ENCODE data around the gene POU2AF1. TPM values are rescaled to one million over a fixed set of nuclear protein-coding genes. Genes with fewer than 3 reads are reported as not detected.

The POU2AF1 gene
- total and polyA plus RNA-seq, 4 donors = 2.0 to 6.9 (median 4.5) TPM

GRCh38 chr11:111414936-111415335 lies 35.9 kb upstream of the POU2AF1 start:
- no peak overlapping the region for H3K4me3 ChIP-seq
- no peak overlapping the region for H3K9ac ChIP-seq (ENCODE audit: insufficient read depth in 1 of 2, low read length in 2 of 2)
- H3K4me1 ChIP-seq (ENCODE audit: control insufficient read depth in 5 of 5, insufficient read depth in 5 of 5, low read length in 5 of 5) = peaks cover 0 to 18% (median 11%) of the 10 kb centered on the region in 5 donors
- 92 to 95% methylated on average over 3 of the region's 3 CpGs for WGBS, 2 donors
- ATAC-seq (ENCODE audit: insufficient read depth, low FRiP score) = no peak
- no peaks in the 10 kb centered on the region for H3K9me3 ChIP-seq (ENCODE audit: control insufficient read depth in 4 of 4, insufficient read depth in 3 of 4, low read length in 3 of 4)
- H3K36me3 ChIP-seq (ENCODE audit: control insufficient read depth in 4 of 4, insufficient read depth in 4 of 4, low read length in 4 of 4) = no peaks in the 10 kb centered on the region
- no peak overlapping the region for H3K27ac ChIP-seq (ENCODE audit: low read depth in 1 of 2, low read length in 1 of 2)
- H3K27me3 ChIP-seq (ENCODE audit: control insufficient read depth in 3 of 3, insufficient read depth in 3 of 3, low read length in 2 of 3) = no peaks in the 10 kb centered on the region
- no peak for DNase-seq
- no peak for TF ChIP-seq CTCF (IDR thresholded peaks at IDR 0.05; ENCODE audit: control extremely low read depth, extremely low read depth)

- DNase-seq (no peak), ATAC-seq (ENCODE audit: insufficient read depth, low FRiP score) (no peak)
These were observed 35.3 kb upstream of the POU2AF1 start for GRCh38 chr11:111414267-111414931.

GRCh38 chr11:111413849-111414248 lies 34.8 kb upstream of the POU2AF1 start:
- WGBS, 2 donors = 89 to 95% methylated on average over 7 of the region's 7 CpGs
- TF ChIP-seq CTCF (IDR thresholded peaks at IDR 0.05; ENCODE audit: control extremely low read depth, extremely low read depth) = no peak
- DNase-seq (no peak), ATAC-seq (ENCODE audit: insufficient read depth, low FRiP score) (no peak)
- no peaks in the 10 kb centered on the region for H3K36me3 ChIP-seq (ENCODE audit: control insufficient read depth in 4 of 4, insufficient read depth in 4 of 4, low read length in 4 of 4)
- H3K9ac ChIP-seq (ENCODE audit: insufficient read depth in 1 of 2, low read length in 2 of 2) = no peak overlapping the region
- no peaks in the 10 kb centered on the region for H3K27me3 ChIP-seq (ENCODE audit: control insufficient read depth in 3 of 3, insufficient read depth in 3 of 3, low read length in 2 of 3)
- H3K4me3 ChIP-seq = no peak overlapping the region
- H3K4me1 ChIP-seq (ENCODE audit: control insufficient read depth in 5 of 5, insufficient read depth in 5 of 5, low read length in 5 of 5) = peaks cover 0 to 14% (median 9%) of the 10 kb centered on the region in 5 donors
- no peaks in the 10 kb centered on the region for H3K9me3 ChIP-seq (ENCODE audit: control insufficient read depth in 4 of 4, insufficient read depth in 3 of 4, low read length in 3 of 4)
- H3K27ac ChIP-seq (ENCODE audit: low read depth in 1 of 2, low read length in 1 of 2) = no peak overlapping the region

More at GRCh38 chr11:111414267-111414931, 35.3 kb upstream of the POU2AF1 start:
- TF ChIP-seq CTCF (IDR thresholded peaks at IDR 0.05; ENCODE audit: control extremely low read depth, extremely low read depth) = no peak
- no peak overlapping the region for H3K9ac ChIP-seq (ENCODE audit: insufficient read depth in 1 of 2, low read length in 2 of 2)
- no peaks in the 10 kb centered on the region for H3K27me3 ChIP-seq (ENCODE audit: control insufficient read depth in 3 of 3, insufficient read depth in 3 of 3, low read length in 2 of 3)
- H3K36me3 ChIP-seq (ENCODE audit: control insufficient read depth in 4 of 4, insufficient read depth in 4 of 4, low read length in 4 of 4) = no peaks in the 10 kb centered on the region
- H3K4me3 ChIP-seq = no peak overlapping the region
- H3K27ac ChIP-seq (ENCODE audit: low read depth in 1 of 2, low read length in 1 of 2) = no peak overlapping the region
- H3K9me3 ChIP-seq (ENCODE audit: control insufficient read depth in 4 of 4, insufficient read depth in 3 of 4, low read length in 3 of 4) = no peaks in the 10 kb centered on the region
- H3K4me1 ChIP-seq (ENCODE audit: control insufficient read depth in 5 of 5, insufficient read depth in 5 of 5, low read length in 5 of 5) = peaks cover 0 to 18% (median 7%) of the 10 kb centered on the region in 5 donors
- 43 to 60% methylated on average over 9 of the region's 9 CpGs for WGBS, 2 donors

Data from lung (tissue), 12 donors.